Suprapubic skin (tissue), 3 donors: Measurements from ENCODE around the gene CES2.

ENCODE experiments used
- POLR2A ChIP-seq, 2 donors: fragments of 450-650 bp; IDR thresholded peaks; one replicate each; pipeline ENCODE4 v1.6.1; 2017; ENCODE audit warnings: antibody characterized with exemption in 2 of 2, mild to moderate bottlenecking in 2 of 2, moderate library complexity in 2 of 2
- TF ChIP-seq, protein P1 (sequence below), 2 donors: fragments of 200-600 bp in 1 of 2; fragments of 450-650 bp in 1 of 2; sonication (generic) in 1 of 2; IDR thresholded peaks; one replicate each; pipeline ENCODE4 v1.5.1; 2016 to 2019; ENCODE audit warnings: antibody characterized with exemption in 2 of 2, mild to moderate bottlenecking in 1 of 2, moderate library complexity in 1 of 2

DNA sequence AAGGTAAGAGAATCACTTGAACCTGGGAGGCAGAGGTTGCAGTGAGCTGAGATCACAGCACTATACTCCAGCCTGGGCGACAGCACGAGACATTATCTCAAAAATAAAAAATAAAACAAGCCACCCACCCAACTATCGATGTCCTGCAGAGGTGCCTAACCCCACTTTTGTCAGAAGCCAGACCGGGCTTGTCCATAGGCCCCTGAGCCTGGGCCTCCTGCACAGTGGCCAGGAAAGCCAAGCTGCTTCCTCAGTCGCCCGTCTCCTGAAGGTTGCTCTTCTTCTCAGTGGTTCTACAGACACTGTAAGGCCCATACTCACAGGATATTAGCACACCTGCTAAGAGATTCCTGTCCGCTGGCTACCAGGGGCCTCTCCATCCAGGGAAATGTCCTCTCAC is 11.2 kb downstream of the CES2 start:
- TF ChIP-seq, protein P1, sequence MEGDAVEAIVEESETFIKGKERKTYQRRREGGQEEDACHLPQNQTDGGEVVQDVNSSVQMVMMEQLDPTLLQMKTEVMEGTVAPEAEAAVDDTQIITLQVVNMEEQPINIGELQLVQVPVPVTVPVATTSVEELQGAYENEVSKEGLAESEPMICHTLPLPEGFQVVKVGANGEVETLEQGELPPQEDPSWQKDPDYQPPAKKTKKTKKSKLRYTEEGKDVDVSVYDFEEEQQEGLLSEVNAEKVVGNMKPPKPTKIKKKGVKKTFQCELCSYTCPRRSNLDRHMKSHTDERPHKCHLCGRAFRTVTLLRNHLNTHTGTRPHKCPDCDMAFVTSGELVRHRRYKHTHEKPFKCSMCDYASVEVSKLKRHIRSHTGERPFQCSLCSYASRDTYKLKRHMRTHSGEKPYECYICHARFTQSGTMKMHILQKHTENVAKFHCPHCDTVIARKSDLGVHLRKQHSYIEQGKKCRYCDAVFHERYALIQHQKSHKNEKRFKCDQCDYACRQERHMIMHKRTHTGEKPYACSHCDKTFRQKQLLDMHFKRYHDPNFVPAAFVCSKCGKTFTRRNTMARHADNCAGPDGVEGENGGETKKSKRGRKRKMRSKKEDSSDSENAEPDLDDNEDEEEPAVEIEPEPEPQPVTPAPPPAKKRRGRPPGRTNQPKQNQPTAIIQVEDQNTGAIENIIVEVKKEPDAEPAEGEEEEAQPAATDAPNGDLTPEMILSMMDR (IDR thresholded peaks at IDR 0.05), result no peak
- no peak for TF ChIP-seq POLR2A (IDR thresholded peaks at IDR 0.05)
